Measurements from ENCODE around the gene CFAP70.

The CFAP70 gene

DNA sequence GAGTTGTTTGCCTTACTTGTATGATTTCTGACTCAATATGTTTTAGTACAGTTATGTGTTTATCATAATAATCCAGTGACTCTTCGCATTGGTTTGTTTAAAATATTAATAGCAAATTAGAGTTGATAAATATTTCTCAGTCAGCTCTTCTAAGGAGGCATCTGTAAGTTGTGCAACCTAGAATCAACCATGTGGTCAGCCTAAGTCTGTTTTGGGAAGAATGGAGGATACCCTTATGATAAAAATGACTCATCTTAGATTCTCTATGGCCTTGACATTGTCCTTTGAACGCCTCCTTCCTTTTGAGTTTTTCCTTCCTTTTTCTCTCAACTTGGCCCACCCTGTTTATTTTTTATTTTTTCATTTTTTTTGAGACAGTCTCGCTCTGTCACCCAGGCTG lies 130.4 kb downstream of the CFAP70 start:
- no peak for DNase-seq (ENCODE audit: low read depth)
- H3K4me3 ChIP-seq (ENCODE audit: low read length), result no peak overlapping the region
- TF ChIP-seq, protein P1, sequence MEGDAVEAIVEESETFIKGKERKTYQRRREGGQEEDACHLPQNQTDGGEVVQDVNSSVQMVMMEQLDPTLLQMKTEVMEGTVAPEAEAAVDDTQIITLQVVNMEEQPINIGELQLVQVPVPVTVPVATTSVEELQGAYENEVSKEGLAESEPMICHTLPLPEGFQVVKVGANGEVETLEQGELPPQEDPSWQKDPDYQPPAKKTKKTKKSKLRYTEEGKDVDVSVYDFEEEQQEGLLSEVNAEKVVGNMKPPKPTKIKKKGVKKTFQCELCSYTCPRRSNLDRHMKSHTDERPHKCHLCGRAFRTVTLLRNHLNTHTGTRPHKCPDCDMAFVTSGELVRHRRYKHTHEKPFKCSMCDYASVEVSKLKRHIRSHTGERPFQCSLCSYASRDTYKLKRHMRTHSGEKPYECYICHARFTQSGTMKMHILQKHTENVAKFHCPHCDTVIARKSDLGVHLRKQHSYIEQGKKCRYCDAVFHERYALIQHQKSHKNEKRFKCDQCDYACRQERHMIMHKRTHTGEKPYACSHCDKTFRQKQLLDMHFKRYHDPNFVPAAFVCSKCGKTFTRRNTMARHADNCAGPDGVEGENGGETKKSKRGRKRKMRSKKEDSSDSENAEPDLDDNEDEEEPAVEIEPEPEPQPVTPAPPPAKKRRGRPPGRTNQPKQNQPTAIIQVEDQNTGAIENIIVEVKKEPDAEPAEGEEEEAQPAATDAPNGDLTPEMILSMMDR (conservative IDR thresholded peaks at IDR 0.05; ENCODE audit: low read length), result no peak

DNA sequence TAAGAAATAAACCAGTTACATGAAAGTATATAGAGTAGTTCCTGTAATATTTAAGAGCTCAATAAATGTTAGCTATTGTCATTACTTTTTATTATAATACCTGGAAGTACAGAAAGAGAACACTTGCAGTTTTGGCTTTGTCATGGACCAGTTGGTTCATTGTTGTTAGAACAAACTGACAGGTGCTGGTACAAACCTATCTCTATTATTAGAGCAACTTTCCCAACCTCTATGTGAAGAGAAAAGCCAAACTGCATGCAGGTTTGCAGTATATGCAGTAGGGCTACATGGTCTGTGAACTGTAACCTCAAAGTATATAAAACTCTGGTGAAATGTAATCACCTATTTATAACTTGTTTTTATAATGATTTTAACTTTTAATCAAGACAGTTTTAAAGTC lies 132.0 kb downstream of the CFAP70 start:
- TF ChIP-seq, protein P1 (conservative IDR thresholded peaks at IDR 0.05; ENCODE audit: low read length), result no peak
- H3K4me3 ChIP-seq (ENCODE audit: low read length), result no peak overlapping the region
- no peak for DNase-seq (ENCODE audit: low read depth)

DNA sequence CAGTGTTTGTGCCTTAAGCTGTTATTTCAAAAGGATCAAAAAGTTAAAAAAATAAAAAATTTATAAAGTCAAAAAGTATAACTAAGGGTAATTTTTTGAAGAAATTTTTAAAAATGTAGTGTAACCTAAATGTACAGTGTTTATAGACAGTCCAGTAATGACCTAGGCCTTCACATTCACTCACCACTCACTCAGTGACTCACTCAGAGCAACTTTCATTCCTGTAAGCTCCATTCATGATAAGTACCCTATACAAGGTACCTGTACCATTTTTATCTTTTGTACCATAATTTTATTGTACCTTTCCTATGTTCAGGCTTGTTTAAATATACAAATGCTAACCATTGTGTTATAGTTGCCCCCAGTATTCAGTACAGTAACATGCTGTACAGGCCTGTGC lies 133.1 kb downstream of the CFAP70 start:
- TF ChIP-seq, protein P1 (conservative IDR thresholded peaks at IDR 0.05; ENCODE audit: low read length), result no peak
- H3K4me3 ChIP-seq (ENCODE audit: low read length), result no peak overlapping the region
- DNase-seq (ENCODE audit: low read depth), result no peak

DNA sequence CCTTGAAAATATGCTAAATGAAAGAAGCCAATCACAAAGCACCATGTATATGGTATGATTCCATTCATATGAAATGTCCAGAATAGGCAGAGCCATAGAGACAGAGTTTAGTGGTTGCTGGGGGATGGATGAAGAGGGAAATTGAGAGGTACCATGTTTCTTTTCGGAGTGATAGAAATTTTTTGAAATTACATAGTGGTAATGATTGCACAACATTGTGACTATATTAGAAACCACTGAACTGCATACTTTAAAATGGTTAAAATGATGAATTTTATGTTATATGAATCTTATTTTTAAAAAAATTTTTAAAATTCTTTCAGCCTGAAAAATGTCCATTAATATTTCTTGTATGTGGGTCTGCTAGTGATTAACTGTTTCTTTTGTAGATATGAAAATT lies 137.7 kb downstream of the CFAP70 start:
- no peak for DNase-seq (ENCODE audit: low read depth)
- TF ChIP-seq, protein P1 (conservative IDR thresholded peaks at IDR 0.05; ENCODE audit: low read length), result no peak
- H3K4me3 ChIP-seq (ENCODE audit: low read length), result no peak overlapping the region

DNA sequence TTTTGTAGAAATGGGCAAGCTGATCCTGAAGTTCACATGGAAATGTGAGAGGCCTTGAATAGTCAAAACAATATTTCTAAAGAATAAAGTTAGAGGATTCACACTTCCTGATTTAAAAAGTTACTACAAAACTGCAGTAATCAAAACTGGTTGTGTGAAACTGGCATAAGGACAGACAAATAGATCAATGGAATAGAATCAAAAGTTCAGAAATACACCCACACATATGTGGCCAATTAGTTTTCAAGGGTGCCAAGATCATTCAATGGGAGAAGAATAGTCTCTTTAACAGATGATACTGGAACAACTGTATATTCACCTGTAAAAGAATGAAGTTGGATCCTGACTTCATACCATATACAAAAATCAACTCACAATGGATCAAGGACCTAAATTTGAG lies 139.3 kb downstream of the CFAP70 start:
- DNase-seq (ENCODE audit: low read depth), result no peak
- no peak overlapping the region for H3K4me3 ChIP-seq (ENCODE audit: low read length)
- TF ChIP-seq, protein P1 (conservative IDR thresholded peaks at IDR 0.05; ENCODE audit: low read length), result no peak

DNA sequence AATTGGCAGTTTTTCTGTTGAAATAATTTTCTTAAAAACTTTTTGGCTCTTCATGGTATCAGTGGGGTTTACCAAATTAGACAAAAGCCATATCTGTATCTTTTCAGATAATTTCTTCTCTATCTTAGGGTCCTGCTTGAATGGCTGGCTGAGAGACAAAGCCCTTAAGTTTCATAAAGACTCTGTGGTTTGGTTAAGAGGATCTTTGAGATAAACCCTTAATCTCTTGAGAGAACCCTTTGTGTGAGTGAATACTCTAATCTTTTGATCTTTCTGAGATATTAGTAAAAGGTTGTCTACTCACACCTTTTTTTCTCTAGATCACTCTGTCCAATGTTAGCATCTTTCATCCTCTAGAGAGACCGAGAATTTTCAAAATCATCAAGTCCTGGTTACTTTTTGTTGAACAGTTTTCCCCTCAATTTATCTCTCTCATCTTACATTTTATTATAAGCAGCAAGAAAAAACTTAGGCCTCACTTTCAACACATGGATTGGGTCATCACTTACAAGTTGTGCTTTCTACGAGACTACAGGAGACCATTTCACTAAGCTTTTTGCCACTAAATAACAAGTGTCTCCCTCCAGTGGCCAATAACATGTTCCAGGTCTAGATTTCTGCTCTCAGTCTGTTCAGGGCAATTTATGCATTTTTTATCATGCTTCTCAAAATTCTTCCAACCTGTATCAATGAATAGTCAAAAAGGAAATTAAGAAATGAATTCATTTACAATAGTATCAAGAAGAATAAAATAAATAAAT lies 140.1 kb downstream of the CFAP70 start:
- TF ChIP-seq, protein P1 (conservative IDR thresholded peaks at IDR 0.05; ENCODE audit: low read length), result peak; percentile 44
- DNase-seq (ENCODE audit: low read depth), result peak; percentile 13

DNA sequence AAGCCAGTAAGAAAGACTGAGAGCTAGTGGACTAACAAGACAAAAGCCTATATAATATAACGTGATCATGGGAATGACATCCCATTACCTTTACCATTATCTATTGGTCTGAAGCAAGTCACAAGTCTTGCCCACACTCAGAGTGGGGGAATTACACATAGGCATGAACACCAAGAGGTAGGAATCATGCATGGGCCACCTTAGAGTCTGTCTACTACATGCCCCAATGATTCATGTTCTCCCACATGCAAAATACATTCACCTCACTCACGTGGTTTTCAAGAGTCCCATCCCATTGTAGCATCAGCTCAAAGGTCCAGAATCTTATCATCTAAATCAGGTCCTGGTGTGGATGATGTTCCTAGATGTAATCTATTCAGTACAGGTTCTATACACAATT lies 141.0 kb downstream of the CFAP70 start:
- TF ChIP-seq, protein P1 (conservative IDR thresholded peaks at IDR 0.05; ENCODE audit: low read length), result no peak
- no peak overlapping the region for H3K4me3 ChIP-seq (ENCODE audit: low read length)
- DNase-seq (ENCODE audit: low read depth), result no peak

More for the DNA sequence above, 140.1 kb downstream of the CFAP70 start:
- H3K4me3 ChIP-seq (ENCODE audit: low read length), result no peak overlapping the region
